ENCODE results near the gene PIEZO1. TPM values are rescaled to one million over a fixed set of nuclear protein-coding genes. Genes with fewer than 3 reads are reported as not detected.

The PIEZO1 gene
- total and polyA plus RNA-seq, 9 of the 15 experiments (the other 6 are each of a cell fraction or from before 2014, with no cell fraction given), result 3.6 to 432 (median 131) TPM

DNA sequence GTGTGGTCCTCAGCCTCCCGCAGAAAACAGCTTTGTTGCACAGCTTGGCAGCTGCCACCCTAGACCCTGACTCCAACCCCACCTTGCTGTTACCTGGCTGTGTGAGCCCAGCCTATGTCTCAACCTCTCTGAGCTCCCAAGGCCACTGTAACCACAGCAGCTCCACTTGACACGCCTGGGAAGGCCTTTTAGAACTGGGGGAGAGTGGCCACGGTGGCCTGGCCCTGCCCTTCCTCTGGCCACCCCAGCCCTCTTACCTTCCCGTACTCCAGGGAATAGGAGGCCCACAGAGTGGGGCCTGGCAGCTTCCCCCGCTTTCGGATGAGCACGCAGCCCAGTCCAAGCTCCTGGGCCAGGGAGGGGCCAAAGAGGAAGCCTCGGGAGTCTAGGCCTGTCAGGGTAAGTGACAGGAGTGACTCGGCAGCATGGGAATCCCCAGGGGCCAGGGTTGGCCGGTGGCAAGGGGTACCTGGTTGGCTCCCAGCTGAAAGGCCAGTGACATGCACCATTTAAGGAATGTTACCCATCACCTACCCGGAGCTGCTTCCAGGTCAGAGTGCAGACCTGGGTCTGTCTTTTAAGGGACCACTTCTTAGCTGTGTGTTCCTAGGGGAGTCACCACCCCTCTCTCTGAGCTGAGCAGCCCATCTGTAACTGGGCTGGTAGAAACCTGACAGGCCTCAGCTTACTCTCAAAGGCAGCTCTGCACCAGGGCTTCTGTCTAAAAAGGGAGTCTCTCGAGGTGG lies 25.3 kb upstream of the PIEZO1 start (continued):
- TF ChIP-seq, protein P1, sequence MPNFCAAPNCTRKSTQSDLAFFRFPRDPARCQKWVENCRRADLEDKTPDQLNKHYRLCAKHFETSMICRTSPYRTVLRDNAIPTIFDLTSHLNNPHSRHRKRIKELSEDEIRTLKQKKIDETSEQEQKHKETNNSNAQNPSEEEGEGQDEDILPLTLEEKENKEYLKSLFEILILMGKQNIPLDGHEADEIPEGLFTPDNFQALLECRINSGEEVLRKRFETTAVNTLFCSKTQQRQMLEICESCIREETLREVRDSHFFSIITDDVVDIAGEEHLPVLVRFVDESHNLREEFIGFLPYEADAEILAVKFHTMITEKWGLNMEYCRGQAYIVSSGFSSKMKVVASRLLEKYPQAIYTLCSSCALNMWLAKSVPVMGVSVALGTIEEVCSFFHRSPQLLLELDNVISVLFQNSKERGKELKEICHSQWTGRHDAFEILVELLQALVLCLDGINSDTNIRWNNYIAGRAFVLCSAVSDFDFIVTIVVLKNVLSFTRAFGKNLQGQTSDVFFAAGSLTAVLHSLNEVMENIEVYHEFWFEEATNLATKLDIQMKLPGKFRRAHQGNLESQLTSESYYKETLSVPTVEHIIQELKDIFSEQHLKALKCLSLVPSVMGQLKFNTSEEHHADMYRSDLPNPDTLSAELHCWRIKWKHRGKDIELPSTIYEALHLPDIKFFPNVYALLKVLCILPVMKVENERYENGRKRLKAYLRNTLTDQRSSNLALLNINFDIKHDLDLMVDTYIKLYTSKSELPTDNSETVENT (CRISPR knock-in tag; IDR thresholded peaks at IDR 0.05), result no peak
- TF ChIP-seq MAZ (CRISPR knock-in tag; conservative IDR thresholded peaks at IDR 0.05 in 1 of 2, IDR thresholded peaks at IDR 0.05 in 1 of 2) (0 out of 4 replicates have a peak, but pooled peaks of 1 of the 2 experiments have one; percentile 29), FOXA1 (IDR thresholded peaks at IDR 0.05; ENCODE audit: borderline replicate concordance) (no peak), OTX1 (CRISPR knock-in tag; IDR thresholded peaks at IDR 0.05) (no peak), CBX5 (IDR thresholded peaks at IDR 0.05; ENCODE audit: borderline replicate concordance, low read depth) (no peak), ZNF140 (CRISPR knock-in tag; IDR thresholded peaks at IDR 0.05) (no peak), JUN (IDR thresholded peaks at IDR 0.05; ENCODE audit: borderline replicate concordance, low read depth, low read length) (no peak), JUN (CRISPR knock-in tag; IDR thresholded peaks at IDR 0.05; ENCODE audit: borderline replicate concordance) (no peak), JUNB (CRISPR knock-in tag; conservative IDR thresholded peaks at IDR 0.05) (no peak), NCOA6 (IDR thresholded peaks at IDR 0.05) (no peak)
- TF ChIP-seq, protein P2, sequence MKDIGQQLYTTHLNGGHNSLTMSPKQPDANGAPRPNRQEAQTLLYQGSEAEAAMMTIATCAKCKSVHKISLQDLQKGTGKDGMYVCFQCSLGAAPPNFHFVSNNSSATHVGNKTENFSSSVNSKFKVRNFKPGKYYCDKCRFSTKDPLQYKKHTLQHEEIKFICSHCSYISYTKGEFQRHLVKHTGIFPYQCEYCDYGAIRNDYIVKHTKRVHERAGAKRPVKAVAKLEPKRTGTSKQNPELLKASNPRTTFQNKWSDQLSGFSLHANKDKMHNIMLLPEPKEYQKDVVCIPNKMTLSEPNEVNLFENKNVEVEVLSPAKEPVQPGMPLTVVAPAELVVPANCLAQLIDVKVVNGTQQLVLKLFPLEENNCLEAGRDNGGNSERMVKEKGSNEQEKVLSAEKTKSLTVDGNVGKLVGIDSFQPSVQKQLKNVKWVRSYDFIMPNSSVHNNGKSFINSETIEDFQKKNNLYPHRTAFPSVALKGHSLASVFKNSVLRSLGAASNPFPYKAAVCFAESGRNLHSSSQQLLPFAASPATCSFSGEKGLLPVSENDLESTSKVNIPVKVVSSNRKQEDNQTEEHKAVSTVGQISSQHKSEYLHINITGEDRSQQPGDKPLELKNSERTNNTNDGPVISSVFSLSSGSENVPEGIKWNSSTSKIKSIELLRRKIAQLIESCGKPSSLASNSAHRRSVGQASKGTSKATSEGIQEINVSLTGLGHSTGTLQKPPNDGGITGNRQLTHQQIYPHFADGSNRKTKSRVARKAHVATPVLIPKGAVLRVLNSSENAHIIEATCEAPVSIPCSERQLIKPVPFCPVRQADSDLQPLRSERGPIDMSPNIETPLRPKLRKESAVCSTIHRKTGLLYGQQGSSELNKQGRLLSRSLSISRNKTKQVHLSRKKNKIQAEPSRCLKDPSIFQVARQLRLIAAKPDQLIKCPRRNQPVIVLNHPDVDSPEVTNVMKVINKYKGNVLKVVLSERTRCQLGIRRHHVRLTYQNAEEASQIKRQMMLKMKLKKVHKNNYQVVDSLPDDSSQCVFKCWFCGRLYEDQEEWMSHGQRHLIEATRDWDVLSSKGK (CRISPR knock-in tag; IDR thresholded peaks at IDR 0.05), result no peak
- TF ChIP-seq, protein P3, sequence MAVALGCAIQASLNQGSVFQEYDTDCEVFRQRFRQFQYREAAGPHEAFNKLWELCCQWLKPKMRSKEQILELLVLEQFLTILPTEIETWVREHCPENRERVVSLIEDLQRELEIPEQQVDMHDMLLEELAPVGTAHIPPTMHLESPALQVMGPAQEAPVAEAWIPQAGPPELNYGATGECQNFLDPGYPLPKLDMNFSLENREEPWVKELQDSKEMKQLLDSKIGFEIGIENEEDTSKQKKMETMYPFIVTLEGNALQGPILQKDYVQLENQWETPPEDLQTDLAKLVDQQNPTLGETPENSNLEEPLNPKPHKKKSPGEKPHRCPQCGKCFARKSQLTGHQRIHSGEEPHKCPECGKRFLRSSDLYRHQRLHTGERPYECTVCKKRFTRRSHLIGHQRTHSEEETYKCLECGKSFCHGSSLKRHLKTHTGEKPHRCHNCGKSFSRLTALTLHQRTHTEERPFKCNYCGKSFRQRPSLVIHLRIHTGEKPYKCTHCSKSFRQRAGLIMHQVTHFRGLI (CRISPR knock-in tag; IDR thresholded peaks at IDR 0.05), result no peak
- TF ChIP-seq, protein P4, sequence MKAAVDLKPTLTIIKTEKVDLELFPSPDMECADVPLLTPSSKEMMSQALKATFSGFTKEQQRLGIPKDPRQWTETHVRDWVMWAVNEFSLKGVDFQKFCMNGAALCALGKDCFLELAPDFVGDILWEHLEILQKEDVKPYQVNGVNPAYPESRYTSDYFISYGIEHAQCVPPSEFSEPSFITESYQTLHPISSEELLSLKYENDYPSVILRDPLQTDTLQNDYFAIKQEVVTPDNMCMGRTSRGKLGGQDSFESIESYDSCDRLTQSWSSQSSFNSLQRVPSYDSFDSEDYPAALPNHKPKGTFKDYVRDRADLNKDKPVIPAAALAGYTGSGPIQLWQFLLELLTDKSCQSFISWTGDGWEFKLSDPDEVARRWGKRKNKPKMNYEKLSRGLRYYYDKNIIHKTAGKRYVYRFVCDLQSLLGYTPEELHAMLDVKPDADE (conservative IDR thresholded peaks at IDR 0.05; ENCODE audit: control insufficient read depth, low read depth, low read length), result 0 out of 2 replicates have a peak, but pooled peaks have one; percentile 46
